HepG2 (cell line): ENCODE data around the gene DNAJC7. TPM values are rescaled to one million over a fixed set of nuclear protein-coding genes. Genes with fewer than 3 reads are reported as not detected.

Experiments used
- BCL6 ChIP-seq: IDR thresholded peaks from 2 replicates; pipeline ENCODE4 v1.6.1; 2016; ENCODE audit warnings: missing genetic modification reagents, missing compliant biosample characterization
- CENPT ChIP-seq: sonication (generic); formaldehyde crosslinking; IDR thresholded peaks from 2 replicates; pipeline ENCODE4 v1.8.0; 2022; ENCODE audit warnings: low read depth, mild to moderate bottlenecking, moderate library complexity, missing genetic modification reagents
- CENPX ChIP-seq: sonication (generic); formaldehyde crosslinking; IDR thresholded peaks from 2 replicates; pipeline ENCODE4 v1.9.0; 2021; ENCODE audit warnings: mild to moderate bottlenecking, missing genetic modification reagents, moderate library complexity
- FOXP1 ChIP-seq, 2 experiments: fragments of 450-650 bp in 1 of 2; IDR thresholded peaks; 2 replicates each; pipeline ENCODE4 v1.6.1; 2017 to 2018; ENCODE audit warnings: antibody characterized with exemption in 1 of 2
- GATA4 ChIP-seq: sonication (generic); IDR thresholded peaks from 2 replicates; pipeline ENCODE4 v1.6.1; 2016; ENCODE audit warnings: antibody characterized with exemption, low read depth, borderline replicate concordance
- HMG20A ChIP-seq: IDR thresholded peaks from 2 replicates; pipeline ENCODE4 v1.6.1; 2016; ENCODE audit warnings: borderline replicate concordance
- HNF4G ChIP-seq, 2 experiments: sonication (generic) in 1 of 2; formaldehyde crosslinking in 1 of 2; IDR thresholded peaks; 2 replicates each; pipeline versions ENCODE4 v1.4.0 to v1.6.1; 2011 to 2020; ENCODE audit warnings: borderline replicate concordance in 2 of 2, low read depth in 2 of 2, mild to moderate bottlenecking in 2 of 2, low read length in 1 of 2, missing genetic modification reagents in 1 of 2, moderate library complexity in 1 of 2
- MAFK ChIP-seq, 2 experiments: IDR thresholded peaks in 1 of 2; conservative IDR thresholded peaks in 1 of 2; 2 replicates each; pipeline ENCODE4 v1.6.1; 2011; ENCODE audit warnings: improper control_type of control experiment in 2 of 2, low read length in 2 of 2
- PLRG1 ChIP-seq: fragments of 450-650 bp; conservative IDR thresholded peaks from 2 replicates; pipeline ENCODE4 v1.6.1; 2016
- RAD21 ChIP-seq: fragments of 450-650 bp; formaldehyde crosslinking; IDR thresholded peaks from 2 replicates; pipeline ENCODE4 v1.5.0; 2020; ENCODE audit warnings: mild to moderate bottlenecking
- SIX1 ChIP-seq: sonication (generic); formaldehyde crosslinking; IDR thresholded peaks from 2 replicates; pipeline ENCODE4 v1.4.0; 2020; ENCODE audit warnings: missing genetic modification reagents, borderline replicate concordance
- ZNF331 ChIP-seq: sonication (generic); formaldehyde crosslinking; IDR thresholded peaks from 2 replicates; pipeline ENCODE4 v1.4.0; 2020; ENCODE audit warnings: missing genetic modification reagents
- ZNF652 ChIP-seq: IDR thresholded peaks from 2 replicates; pipeline ENCODE4 v1.6.1; 2016; ENCODE audit warnings: low read depth, borderline replicate concordance
- ZNF674 ChIP-seq: sonication (generic); formaldehyde crosslinking; IDR thresholded peaks from 2 replicates; pipeline ENCODE4 v1.5.0; 2020; ENCODE audit warnings: low read depth, mild to moderate bottlenecking, missing genetic modification reagents
- ZNF713 ChIP-seq: sonication (generic); formaldehyde crosslinking; IDR thresholded peaks from 2 replicates; pipeline ENCODE4 v1.4.0; 2020; ENCODE audit warnings: mild to moderate bottlenecking, missing genetic modification reagents
- ZNF788 ChIP-seq: sonication (generic); formaldehyde crosslinking; IDR thresholded peaks from 2 replicates; pipeline ENCODE4 v1.5.0; 2020; ENCODE audit warnings: mild to moderate bottlenecking, missing genetic modification reagents, borderline replicate concordance
- polyA plus RNA-seq, 8 experiments: library from polyadenylated mRNA; depleted of rRNA in 3 of 8; stranded (reverse) in 7 of 8; unstranded in 1 of 8; fragments of >200 nt; fragmentation: Illumina TruSeq in 4 of 8; extraction: Trizol in 4 of 8; gene quantifications; 2 replicates each; pipeline versions ENCODE4 v1.2.1 to v1.2.3, GENCODE V29; 2011 to 2016; ENCODE audit warnings: low read depth in 4 of 8, missing spikeins in 1 of 8, mixed read lengths in 1 of 8; ENCODE audit not compliant: insufficient read depth in 1 of 8
- total RNA-seq, 5 experiments: library from RNA; depleted of rRNA; stranded (reverse); fragments of >200 nt; fragmentation: Illumina TruSeq; extraction: Trizol; gene quantifications; 2 replicates each; pipeline ENCODE4 v1.2.3, GENCODE V29; 2016; ENCODE audit warnings: low read depth in 1 of 5
- TF ChIP-seq, protein P1 (sequence below): sonication (generic); formaldehyde crosslinking; IDR thresholded peaks from 2 replicates; pipeline ENCODE4 v1.4.0; 2020; ENCODE audit warnings: missing genetic modification reagents
- TF ChIP-seq, protein P2 (sequence below): sonication (generic); formaldehyde crosslinking; IDR thresholded peaks from 2 replicates; pipeline ENCODE4 v1.5.0; 2020; ENCODE audit warnings: mild to moderate bottlenecking, missing genetic modification reagents
- TF ChIP-seq, protein P3 (sequence below): fragments of 450-650 bp; IDR thresholded peaks from 2 replicates; pipeline ENCODE4 v1.6.1; 2016

DNAJC7 gene
- total and polyA plus RNA-seq, 2 of the 13 experiments (the other 11 are each of a cell fraction or from before 2014, with no cell fraction given) = 47.7 to 132 TPM

DNA sequence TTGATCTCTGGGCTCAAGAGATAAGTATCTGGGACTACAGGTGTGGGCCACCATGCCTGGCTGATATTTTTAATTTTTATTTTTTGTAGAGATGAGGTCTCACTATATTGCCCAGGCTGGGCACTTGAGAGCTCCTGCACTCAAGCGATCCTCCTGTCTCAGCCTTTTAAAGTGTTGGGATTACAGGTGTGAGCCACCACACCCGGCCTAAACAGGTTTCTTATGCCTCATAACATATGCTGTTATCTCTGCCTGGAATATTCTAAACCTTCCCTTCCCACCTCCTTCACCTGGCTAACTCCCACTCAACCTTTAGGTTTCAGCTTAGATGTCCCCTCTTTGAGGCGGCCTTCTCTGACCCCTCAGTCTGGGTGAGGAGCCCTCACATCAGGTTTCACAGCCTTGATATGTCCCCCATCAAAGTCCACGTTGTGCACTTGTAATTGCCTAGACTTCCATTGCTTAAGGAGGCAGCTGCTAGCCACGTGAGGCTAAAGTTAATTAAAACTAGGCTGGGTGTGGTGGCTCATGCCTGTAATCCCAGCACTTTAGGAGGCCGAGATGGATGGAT is 59.3 kb downstream of the DNAJC7 start (continued):
- TF ChIP-seq, protein P1, sequence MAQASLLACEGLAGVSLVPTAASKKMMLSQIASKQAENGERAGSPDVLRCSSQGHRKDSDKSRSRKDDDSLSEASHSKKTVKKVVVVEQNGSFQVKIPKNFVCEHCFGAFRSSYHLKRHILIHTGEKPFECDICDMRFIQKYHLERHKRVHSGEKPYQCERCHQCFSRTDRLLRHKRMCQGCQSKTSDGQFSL (CRISPR knock-in tag) = no peak
- TF ChIP-seq ZNF788 (CRISPR knock-in tag) = no peak
- TF ChIP-seq, protein P2, sequence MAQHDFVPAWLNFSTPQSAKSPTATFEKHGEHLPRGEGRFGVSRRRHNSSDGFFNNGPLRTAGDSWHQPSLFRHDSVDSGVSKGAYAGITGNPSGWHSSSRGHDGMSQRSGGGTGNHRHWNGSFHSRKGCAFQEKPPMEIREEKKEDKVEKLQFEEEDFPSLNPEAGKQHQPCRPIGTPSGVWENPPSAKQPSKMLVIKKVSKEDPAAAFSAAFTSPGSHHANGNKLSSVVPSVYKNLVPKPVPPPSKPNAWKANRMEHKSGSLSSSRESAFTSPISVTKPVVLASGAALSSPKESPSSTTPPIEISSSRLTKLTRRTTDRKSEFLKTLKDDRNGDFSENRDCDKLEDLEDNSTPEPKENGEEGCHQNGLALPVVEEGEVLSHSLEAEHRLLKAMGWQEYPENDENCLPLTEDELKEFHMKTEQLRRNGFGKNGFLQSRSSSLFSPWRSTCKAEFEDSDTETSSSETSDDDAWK (CRISPR knock-in tag) = no peak
- TF ChIP-seq GATA4 = no peak
- no peak for TF ChIP-seq ZNF674
- no peak for TF ChIP-seq RAD21 (CRISPR knock-in tag)
- no peak for TF ChIP-seq HMG20A (CRISPR knock-in tag)
- TF ChIP-seq ZNF713 = no peak
- TF ChIP-seq HNF4G (IDR thresholded peaks at IDR 0.05; ENCODE audit: borderline replicate concordance, low read depth, low read length) = no peak
- no peak for TF ChIP-seq HNF4G (CRISPR knock-in tag; IDR thresholded peaks at IDR 0.05; ENCODE audit: borderline replicate concordance, low read depth)
- TF ChIP-seq ZNF652 = no peak
- TF ChIP-seq ZNF331 (CRISPR knock-in tag) = 0 out of 2 replicates have a peak, but pooled peaks have one; percentile 3
- TF ChIP-seq, protein P3, sequence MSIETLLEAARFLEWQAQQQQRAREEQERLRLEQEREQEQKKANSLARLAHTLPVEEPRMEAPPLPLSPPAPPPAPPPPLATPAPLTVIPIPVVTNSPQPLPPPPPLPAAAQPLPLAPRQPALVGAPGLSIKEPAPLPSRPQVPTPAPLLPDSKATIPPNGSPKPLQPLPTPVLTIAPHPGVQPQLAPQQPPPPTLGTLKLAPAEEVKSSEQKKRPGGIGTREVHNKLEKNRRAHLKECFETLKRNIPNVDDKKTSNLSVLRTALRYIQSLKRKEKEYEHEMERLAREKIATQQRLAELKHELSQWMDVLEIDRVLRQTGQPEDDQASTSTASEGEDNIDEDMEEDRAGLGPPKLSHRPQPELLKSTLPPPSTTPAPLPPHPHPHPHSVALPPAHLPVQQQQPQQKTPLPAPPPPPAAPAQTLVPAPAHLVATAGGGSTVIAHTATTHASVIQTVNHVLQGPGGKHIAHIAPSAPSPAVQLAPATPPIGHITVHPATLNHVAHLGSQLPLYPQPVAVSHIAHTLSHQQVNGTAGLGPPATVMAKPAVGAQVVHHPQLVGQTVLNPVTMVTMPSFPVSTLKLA = no peak
- TF ChIP-seq CENPX = no peak
- no peak for TF ChIP-seq CENPT
- TF ChIP-seq BCL6 (CRISPR knock-in tag) = 0 out of 2 replicates have a peak, but pooled peaks have one; percentile 0
- TF ChIP-seq FOXP1 (IDR thresholded peaks at IDR 0.05) = no peak
- TF ChIP-seq FOXP1 (CRISPR knock-in tag; IDR thresholded peaks at IDR 0.05) = no peak
- TF ChIP-seq MAFK (conservative IDR thresholded peaks at IDR 0.05 in 1 of 2, IDR thresholded peaks at IDR 0.05 in 1 of 2; ENCODE audit: low read length in 2 of 2) = no peak
- no peak for TF ChIP-seq SIX1
- TF ChIP-seq PLRG1 = no peak
